H1 (cell line): Measurements from ENCODE around the gene PTGIR. TPM values are rescaled to one million over a fixed set of nuclear protein-coding genes. Genes with fewer than 3 reads are reported as not detected.

Source experiments
- CTCF ChIA-PET: fragments of 300-600 bp; sonication (Branson Sonifier 250); formaldehyde crosslinking; loops from one replicate; lab custom pipeline; 2021; ENCODE audit not compliant: partially characterized antibody; lab: Charles Lee
- POLR2A ChIA-PET: fragments of 300-600 bp; sonication (Branson Sonifier 250); formaldehyde crosslinking; loops from one replicate; lab custom pipeline; 2021; ENCODE audit warnings: inconsistent platforms; ENCODE audit not compliant: partially characterized antibody; lab: Charles Lee
- DNase-seq, 2 experiments: peaks; one replicate each; pipeline versions ENCODE4 v3.0.0 to v3.0.0-alpha.2; 2010 to 2022; ENCODE audit warnings: low spot score in 2 of 2, low read depth in 1 of 2, mixed read lengths in 1 of 2
- FAIRE-seq: peaks from 2 replicates; lab custom pipeline; 2011; peaks lifted over from hg19 to GRCh38; lab: Jason Lieb, UNC
- H2AFZ ChIP-seq: 2 replicates; pipeline ENCODE4 v1.8.1; 2012; ENCODE audit warnings: low read length, inconsistent platforms
- H2AK5ac ChIP-seq: 2 replicates; pipeline ENCODE4 v1.6.1; 2013; ENCODE audit warnings: low read depth, low read length
- H2BK120ac ChIP-seq: replicated peaks from 2 replicates; pipeline ENCODE3; 2013; ENCODE audit warnings: low read depth, low read length, inconsistent platforms
- H2BK12ac ChIP-seq: 2 replicates; pipeline ENCODE4 v1.6.1; 2013; ENCODE audit warnings: low read depth, low read length
- H2BK15ac ChIP-seq: 2 replicates; pipeline ENCODE4 v1.6.1; 2013; ENCODE audit warnings: low read length
- H2BK20ac ChIP-seq: 2 replicates; pipeline ENCODE4 v1.6.1; 2013; ENCODE audit warnings: low read length
- H2BK5ac ChIP-seq: 2 replicates; pipeline ENCODE4 v1.6.1; 2013; ENCODE audit warnings: low read depth, low read length
- H3K14ac ChIP-seq: 2 replicates; pipeline ENCODE4 v1.6.1; 2013; ENCODE audit warnings: inconsistent platforms; ENCODE audit not compliant: insufficient read length
- H3K18ac ChIP-seq: 2 replicates; pipeline ENCODE4 v1.6.1; 2013; ENCODE audit warnings: low read length; ENCODE audit errors: extremely low read depth
- H3K23ac ChIP-seq: 2 replicates; pipeline ENCODE4 v1.6.1; 2013; ENCODE audit warnings: inconsistent platforms; ENCODE audit not compliant: insufficient read length
- H3K23me2 ChIP-seq: 2 replicates; pipeline ENCODE4 v1.6.1; 2013; ENCODE audit warnings: low read depth, low read length
- H3K27ac ChIP-seq: 2 replicates; pipeline ENCODE4 v1.6.1; 2011; ENCODE audit warnings: low read depth, low read length, inconsistent platforms
- H3K27me3 ChIP-seq, 4 experiments: replicated peaks in 1 of 4; 1 replicate in 1 of 4; 2 replicates in 3 of 4; pipeline versions ENCODE4 v1.6.1 to v1.8.1; 2011 to 2013; ENCODE audit warnings: low read length in 3 of 4, mild to moderate bottlenecking in 3 of 4, inconsistent platforms in 2 of 4, mixed read lengths in 2 of 4, moderate library complexity in 1 of 4; ENCODE audit not compliant: control insufficient read depth in 3 of 4, insufficient read depth in 3 of 4; ENCODE audit errors: extremely low read depth in 1 of 4
- H3K36me3 ChIP-seq, 4 experiments: 2 replicates each; pipeline versions ENCODE4 v1.6.1 to v1.8.1; 2011 to 2013; ENCODE audit warnings: mild to moderate bottlenecking in 4 of 4, low read length in 3 of 4, moderate library complexity in 2 of 4, control low read depth in 1 of 4, inconsistent platforms in 1 of 4; ENCODE audit not compliant: insufficient read depth in 4 of 4, control insufficient read depth in 2 of 4
- H3K4ac ChIP-seq: replicated peaks from 2 replicates; pipeline ENCODE3; 2013; ENCODE audit warnings: low read length, low read depth, mixed read lengths, inconsistent platforms; ENCODE audit not compliant: insufficient read length
- H3K4me1 ChIP-seq, 4 experiments: replicated peaks in 1 of 4; 1 replicate in 1 of 4; 2 replicates in 3 of 4; pipeline versions ENCODE4 v1.6.1 to v1.8.1; 2011 to 2013; ENCODE audit warnings: low read length in 3 of 4, inconsistent platforms in 2 of 4, mixed read lengths in 1 of 4; ENCODE audit not compliant: insufficient read depth in 4 of 4, control insufficient read depth in 3 of 4
- H3K4me2 ChIP-seq, 2 experiments: 2 replicates each; pipeline versions ENCODE4 v1.6.1 to v1.8.1; 2011 to 2013; ENCODE audit warnings: low read depth in 2 of 2, low read length in 2 of 2, control low read depth in 1 of 2, inconsistent platforms in 1 of 2, mild to moderate bottlenecking in 1 of 2; ENCODE audit not compliant: insufficient read depth in 1 of 2
- H3K4me3 ChIP-seq, 4 experiments: fragments of 200-600, 300-600 bp in 1 of 4; sonication (generic), shearing (Covaris generic), sonication (Bioruptor Twin) in 1 of 4; 2 replicates each; pipeline versions ENCODE4 v1.5.1 to v1.8.1; 2011 to 2016; ENCODE audit warnings: low read length in 4 of 4, low read depth in 3 of 4, control low read depth in 2 of 4, inconsistent platforms in 2 of 4, mild to moderate bottlenecking in 2 of 4, mixed read lengths in 1 of 4, moderate library complexity in 1 of 4; ENCODE audit not compliant: insufficient read depth in 2 of 4; ENCODE audit errors: extremely low read depth in 1 of 4
- H3K56ac ChIP-seq: replicated peaks from 2 replicates; pipeline ENCODE3; 2013; ENCODE audit warnings: low read depth, mild to moderate bottlenecking, mixed read lengths, low read length, inconsistent platforms; ENCODE audit not compliant: insufficient read length
- H3K79me1 ChIP-seq: 2 replicates; pipeline ENCODE4 v1.6.1; 2013; ENCODE audit warnings: low read depth, low read length, control low read depth
- H3K79me2 ChIP-seq, 2 experiments: 2 replicates each; pipeline versions ENCODE4 v1.6.1 to v1.8.1; 2012 to 2013; ENCODE audit warnings: low read length in 2 of 2, mild to moderate bottlenecking in 2 of 2, inconsistent platforms in 1 of 2; ENCODE audit not compliant: insufficient read depth in 2 of 2, control insufficient read depth in 1 of 2
- H3K9ac ChIP-seq, 4 experiments: replicated peaks in 1 of 4; 1 replicate in 1 of 4; 2 replicates in 3 of 4; pipeline versions ENCODE4 v1.6.1 to v1.8.1; 2011 to 2013; ENCODE audit warnings: low read depth in 3 of 4, low read length in 3 of 4, control low read depth in 2 of 4, mild to moderate bottlenecking in 2 of 4, moderate library complexity in 2 of 4, inconsistent platforms in 1 of 4; ENCODE audit errors: extremely low read depth in 1 of 4
- H3K9me3 ChIP-seq, 2 experiments: 2 replicates each; pipeline versions ENCODE4 v1.6.1 to v1.8.1; 2012 to 2013; ENCODE audit warnings: mild to moderate bottlenecking in 2 of 2, moderate library complexity in 2 of 2, control low read depth in 1 of 2, inconsistent platforms in 1 of 2, low read depth in 1 of 2, low read length in 1 of 2, mixed read lengths in 1 of 2; ENCODE audit not compliant: insufficient read depth in 2 of 2
- H4K20me1 ChIP-seq, 2 experiments: replicated peaks in 1 of 2; 2 replicates each; pipeline versions ENCODE3 to v1.8.1; 2011 to 2013; ENCODE audit warnings: inconsistent platforms in 2 of 2, low read length in 2 of 2, mild to moderate bottlenecking in 1 of 2; ENCODE audit not compliant: insufficient read depth in 2 of 2, control insufficient read depth in 1 of 2
- H4K5ac ChIP-seq: 2 replicates; pipeline ENCODE4 v1.6.1; 2013; ENCODE audit warnings: low read length, low read depth, mixed read lengths, inconsistent platforms; ENCODE audit not compliant: insufficient read length
- H4K8ac ChIP-seq: 2 replicates; pipeline ENCODE4 v1.8.0; 2013; ENCODE audit warnings: mild to moderate bottlenecking, moderate library complexity, low read length, inconsistent platforms; ENCODE audit not compliant: insufficient read depth; ENCODE audit errors: extremely low read depth
- H4K91ac ChIP-seq: replicated peaks from 2 replicates; pipeline ENCODE3; 2013; ENCODE audit warnings: low read length, mixed read lengths, inconsistent platforms; ENCODE audit not compliant: insufficient read length
- ASH2L ChIP-seq: fragments of 200-600, 300-600 bp; sonication (generic); IDR thresholded peaks from one replicate; pipeline ENCODE4 v1.7.1; 2017; ENCODE audit warnings: low read length
- CREB1 ChIP-seq: IDR thresholded peaks from 2 replicates; pipeline ENCODE4 v1.6.1; 2012; ENCODE audit warnings: inconsistent platforms
- EGR1 ChIP-seq: IDR thresholded peaks from 2 replicates; pipeline ENCODE4 v1.6.1; 2011; ENCODE audit warnings: low read depth, low read length, borderline replicate concordance
- EZH2 ChIP-seq: fragments of 200-600 bp; sonication (generic); IDR thresholded peaks from 2 replicates; pipeline ENCODE4 v1.7.1; 2012; ENCODE audit warnings: low read depth, mild to moderate bottlenecking, moderate library complexity, low read length, inconsistent platforms; ENCODE audit not compliant: severe bottlenecking
- HDAC2 ChIP-seq, 2 experiments: fragments of 300-600 bp in 1 of 2; sonication (generic) in 1 of 2; IDR thresholded peaks; 2 replicates each; pipeline ENCODE4 v1.6.1; 2011 to 2012; ENCODE audit warnings: low read depth in 2 of 2, low read length in 2 of 2, mild to moderate bottlenecking in 2 of 2, moderate library complexity in 2 of 2, borderline replicate concordance in 1 of 2, inconsistent platforms in 1 of 2
- SIN3A ChIP-seq, 2 experiments: IDR thresholded peaks in 1 of 2; conservative IDR thresholded peaks in 1 of 2; 2 replicates each; pipeline ENCODE4 v1.6.1; 2011 to 2012; ENCODE audit warnings: low read length in 2 of 2, improper control_type of control experiment in 1 of 2, low read depth in 1 of 2, mild to moderate bottlenecking in 1 of 2
- SP2 ChIP-seq: IDR thresholded peaks from 2 replicates; pipeline ENCODE4 v1.6.1; 2012; ENCODE audit warnings: mild to moderate bottlenecking, low read length, inconsistent platforms
- TAF7 ChIP-seq: optimal IDR thresholded peaks from 2 replicates; pipeline ENCODE3; 2011; ENCODE audit warnings: low read depth, mild to moderate bottlenecking, inconsistent platforms, low read length, moderate library complexity, borderline replicate concordance
- TEAD4 ChIP-seq: IDR thresholded peaks from 2 replicates; pipeline ENCODE4 v1.6.1; 2012; ENCODE audit warnings: low read depth, low read length, inconsistent platforms, mixed read lengths
- WGBS, 2 experiments: shearing (Covaris generic) in 1 of 2; methylation state at CpG; one replicate each; pipeline versions ENCODE4 v1.1.6 to v1.1.7; 2013 to 2015; ENCODE audit warnings: low lambda C conversion rate in 2 of 2, mixed read lengths in 2 of 2, inconsistent platforms in 1 of 2, low coverage in 1 of 2, missing lambda C conversion rate in 1 of 2; ENCODE audit not compliant: insufficient replicate concordance in 2 of 2, insufficient coverage in 1 of 2, insufficient read length in 1 of 2; ENCODE audit errors: extremely low coverage in 1 of 2, missing lambda C conversion rate in 1 of 2; 5-methylcytosine and 5-hydroxymethylcytosine counted together
- polyA plus RNA-seq, 7 experiments: library from polyadenylated mRNA; depleted of rRNA in 3 of 7; stranded (reverse) in 5 of 7; unstranded in 2 of 7; fragments of >200 nt in 5 of 7; fragments of 200-250 nt in 2 of 7; gene quantifications; 1 replicate in 5 of 7; 2 replicates in 1 of 7; 4 replicates in 1 of 7; pipeline versions ENCODE4 v1.2.1 to v1.2.3, GENCODE V29; 2011 to 2013; ENCODE audit warnings: missing spikeins in 2 of 7, mixed read lengths in 2 of 7
- total RNA-seq: library from RNA; stranded (reverse); fragmentation: NEBNext Ultra II Directional; extraction: Animal tissue kit (Norgen Biotek cat#: 25700); gene quantifications from 2 replicates; pipeline ENCODE4 v1.2.1, GENCODE V29; 2021

Gene PTGIR
- total and polyA plus RNA-seq, 2 of the 8 experiments (the other 6 are each of a cell fraction or from before 2014, with no cell fraction given) = 0.15 TPM; not detected in 1

DNA sequence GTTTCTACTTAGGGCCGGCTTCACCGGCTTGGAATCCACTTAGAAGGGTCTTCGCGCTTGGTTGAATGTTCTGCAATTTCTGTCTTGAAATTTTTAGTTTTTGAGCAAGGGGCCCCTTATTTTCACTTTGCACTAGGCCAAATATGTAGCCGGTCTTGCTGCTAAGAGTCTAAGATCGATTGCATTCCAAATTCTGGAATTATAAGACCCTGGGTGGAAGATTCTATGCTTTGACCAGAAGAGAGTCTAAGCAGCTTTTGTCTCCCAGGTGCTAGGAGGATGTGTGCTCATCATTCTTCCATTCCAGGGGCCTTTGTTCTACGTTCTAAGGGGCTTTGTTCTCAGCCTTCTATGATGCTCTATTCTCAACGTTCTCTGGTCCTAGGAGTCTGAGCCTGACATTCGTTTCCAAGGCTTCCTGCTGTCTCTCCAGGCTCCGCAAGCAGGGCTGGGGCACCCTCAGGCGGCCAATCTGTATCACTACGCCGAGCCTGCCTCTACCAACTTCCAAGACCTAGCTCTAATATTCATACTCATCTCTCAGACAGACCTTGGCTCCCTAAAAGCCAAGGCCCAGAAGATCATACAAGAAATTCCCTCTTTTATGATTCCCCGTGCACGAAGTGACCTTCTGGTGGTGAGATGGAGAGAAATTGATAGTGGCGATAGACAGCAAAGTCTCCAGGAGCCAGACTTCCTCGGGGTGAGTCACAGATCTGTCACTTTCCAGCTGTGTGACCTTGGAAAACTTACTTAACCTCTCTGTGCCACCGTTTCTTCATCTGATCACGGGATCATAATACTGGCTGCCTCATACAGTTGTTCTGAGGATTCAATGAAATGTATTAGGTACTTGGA lies 37.1 kb upstream of the PTGIR start:
- H4K91ac ChIP-seq = no peak overlapping the region
- 16% methylated on average over 19 of the region's 19 CpGs; no CpG with 5 or more reads in 1 of the 2 experiments for WGBS, 2 experiments
- POLR2A ChIA-PET = interaction anchor here (0.7 to 2.3 kb wide), 14 partner anchors 11 to 133 kb away, joined by 3 to 8 read pairs (median 4); partner anchors contain the start of genes CALM3 and SLC1A5
- H3K4ac ChIP-seq = no peak overlapping the region
- peaks cover 0 to 2% of the 10 kb centered on the region in 2 experiments for H4K20me1 ChIP-seq
- no peak overlapping the region for H2AFZ ChIP-seq
- H3K9me3 ChIP-seq = no peaks in the 10 kb centered on the region
- no peak overlapping the region for H3K27ac ChIP-seq
- H2BK12ac ChIP-seq = no peak overlapping the region
- peak overlapping the region; percentile 4 to 61; a peak in 2 of 4 replicates for H3K4me2 ChIP-seq
- CTCF ChIA-PET = interaction anchor here (0.6 to 18.2 kb wide), 32 partner anchors 10 to 256 kb away, joined by 3 to 341 read pairs (median 5); no protein-coding TSS in a partner anchor
- no peak overlapping the region for H4K8ac ChIP-seq
- H3K4me1 ChIP-seq = peaks cover 0 to 14% (median 9%) of the 10 kb centered on the region in 4 experiments; a peak in 6 of 7 replicates
- H3K14ac ChIP-seq = no peak overlapping the region
- H3K27me3 ChIP-seq = peaks cover 0 to 17% (median 11%) of the 10 kb centered on the region in 4 experiments; a peak in 4 of 7 replicates
- H3K4me3 ChIP-seq = peak overlapping the region in 2 of 4 experiments; percentile 38 to 51; a peak in 5 of 8 replicates
- no peaks in the 10 kb centered on the region for H3K79me1 ChIP-seq
- H2BK5ac ChIP-seq = no peak overlapping the region
- H3K9ac ChIP-seq = peak overlapping the region in 1 of 4 experiments; percentile 13; a peak in 1 of 7 replicates
- peaks cover 12% of the 10 kb centered on the region; the same call in 1 of the 2 replicates for H3K23me2 ChIP-seq
- H2BK120ac ChIP-seq = no peak overlapping the region
- H4K5ac ChIP-seq = no peak overlapping the region
- no peak overlapping the region for H2BK20ac ChIP-seq
- no peak overlapping the region for H3K18ac ChIP-seq
- no peak overlapping the region for H3K56ac ChIP-seq
- no peaks in the 10 kb centered on the region for H3K79me2 ChIP-seq
- DNase-seq (peak in 1 of 2 experiments; percentile 80), FAIRE-seq (peak; percentile 86)
- H3K36me3 ChIP-seq = no peaks in the 10 kb centered on the region
- no peak overlapping the region for H2AK5ac ChIP-seq
- H2BK15ac ChIP-seq = no peak overlapping the region
- H3K23ac ChIP-seq = no peak overlapping the region
- TF ChIP-seq CREB1 (peak; percentile 47; the same call in 1 of the 2 replicates), EGR1 (no peak), HDAC2 (IDR thresholded peaks at IDR 0.05; ENCODE audit: borderline replicate concordance in 1 of 2, low read depth in 2 of 2, low read length in 2 of 2) (no peak; a peak in 1 of 4 replicates), SP2 (no peak), ASH2L (no peak), TEAD4 (no peak), EZH2 (no peak), SIN3A (conservative IDR thresholded peaks at IDR 0.05 in 1 of 2, IDR thresholded peaks at IDR 0.05 in 1 of 2; ENCODE audit: low read depth in 1 of 2, low read length in 2 of 2) (0 out of 4 replicates have a peak, but pooled peaks of 1 of the 2 experiments have one; percentile 40), TAF7 (no peak)
